GM12872 (cell line): Measurements from ENCODE around the gene TCF7.

ENCODE experiments used
- CTCF ChIP-seq: IDR thresholded peaks from 3 replicates; pipeline ENCODE4 v1.5.1; 2011; ENCODE audit warnings: low read depth, mild to moderate bottlenecking, low read length, moderate library complexity; ENCODE audit not compliant: insufficient read depth

The TCF7 gene

GRCh38 chr5:134195666-134196065 lies 81.2 kb downstream of the TCF7 start:
- TF ChIP-seq CTCF, result no peak
